GM23248 (cell line): Measurements from ENCODE around the gene MACROD2. TPM values are rescaled to one million over a fixed set of nuclear protein-coding genes. Genes with fewer than 3 reads are reported as not detected.

ENCODE experiments used
- DNase-seq: peaks from one replicate; pipeline ENCODE4 v3.0.0-alpha.2; 2015
- H2AFZ ChIP-seq: fragments of 200-600 bp; sonication (generic); 2 replicates; pipeline ENCODE4 v1.6.1; 2016; ENCODE audit warnings: antibody characterized with exemption
- H3F3A ChIP-seq: fragments of 200-600 bp; sonication (generic); 2 replicates; pipeline ENCODE4 v1.6.1; 2016; ENCODE audit warnings: mild to moderate bottlenecking, antibody characterized with exemption, mixed run types; ENCODE audit not compliant: insufficient read depth
- H3K27ac ChIP-seq: fragments of 200-600 bp; sonication (generic); 2 replicates; pipeline ENCODE4 v1.5.1; 2016; ENCODE audit warnings: mild to moderate bottlenecking
- H3K27me3 ChIP-seq: fragments of 200-600 bp; sonication (generic); replicated peaks from 2 replicates; pipeline ENCODE4 v1.6.1; 2016; ENCODE audit warnings: mild to moderate bottlenecking; ENCODE audit not compliant: insufficient read depth
- H3K36me3 ChIP-seq: fragments of 200-600 bp; sonication (generic); 2 replicates; pipeline ENCODE4 v1.6.1; 2016; ENCODE audit warnings: low read depth, mild to moderate bottlenecking
- H3K4me1 ChIP-seq: fragments of 200-600 bp; sonication (generic); 2 replicates; pipeline ENCODE4 v1.6.1; 2016; ENCODE audit warnings: mild to moderate bottlenecking; ENCODE audit not compliant: insufficient read depth
- H3K4me2 ChIP-seq: fragments of 200-600 bp; sonication (generic); one replicate; pipeline ENCODE4 v1.6.1; 2016; ENCODE audit warnings: mild to moderate bottlenecking; ENCODE audit not compliant: unreplicated experiment
- H3K4me3 ChIP-seq: fragments of 200-600 bp; sonication (generic); 2 replicates; pipeline ENCODE4 v1.5.1; 2016; ENCODE audit warnings: mild to moderate bottlenecking
- H3K79me2 ChIP-seq: fragments of 200-600 bp; sonication (generic); 2 replicates; pipeline ENCODE4 v1.6.1; 2016; ENCODE audit warnings: mild to moderate bottlenecking; ENCODE audit not compliant: insufficient read depth
- H3K9ac ChIP-seq: fragments of 200-600 bp; sonication (generic); 2 replicates; pipeline ENCODE4 v1.6.1; 2016; ENCODE audit warnings: mild to moderate bottlenecking
- H3K9me2 ChIP-seq: fragments of 200-600 bp; sonication (generic); 2 replicates; pipeline ENCODE4 v1.6.1; 2016; ENCODE audit warnings: mixed run types, mild to moderate bottlenecking, moderate library complexity; ENCODE audit not compliant: insufficient read depth
- H3K9me3 ChIP-seq: fragments of 200-600 bp; sonication (generic); one replicate; pipeline ENCODE4 v1.6.1; 2017; ENCODE audit warnings: low read depth
- H4K20me1 ChIP-seq: fragments of 200-600 bp; sonication (generic); 2 replicates; pipeline ENCODE4 v1.6.0; 2016; ENCODE audit not compliant: insufficient read depth
- EZH2 ChIP-seq: fragments of 200-600 bp; sonication (generic); IDR thresholded peaks from 2 replicates; pipeline ENCODE4 v1.6.1; 2018; ENCODE audit warnings: antibody characterized with exemption, mild to moderate bottlenecking; ENCODE audit not compliant: insufficient read depth, poor library complexity, severe bottlenecking
- EZH2phosphoT487 ChIP-seq: fragments of 200-600 bp; sonication (generic); IDR thresholded peaks from 2 replicates; pipeline ENCODE4 v1.6.1; 2018; ENCODE audit warnings: antibody characterized with exemption, moderate library complexity, mild to moderate bottlenecking, low read depth; ENCODE audit not compliant: insufficient read depth
- WGBS, 2 experiments: methylation state at CpG; one replicate each; pipeline ENCODE4 v1.1.6; 2015 to 2017; ENCODE audit warnings: low lambda C conversion rate in 2 of 2, low coverage in 1 of 2; ENCODE audit errors: missing lambda C conversion rate in 2 of 2; 5-methylcytosine and 5-hydroxymethylcytosine counted together
- in situ Hi-C: fragments of 300-500 bp; cut with MboI; formaldehyde crosslinking; loops from 2 replicates; pipeline ENCODE4 v1.15.0; 2020
- polyA plus RNA-seq: library from polyadenylated mRNA; unstranded; fragments of >200 nt; fragmentation: Nextera tagmentation; extraction: Ambion mirVana; gene quantifications from 2 replicates; pipeline ENCODE4 v1.2.1, GENCODE V29; 2016
- total RNA-seq: library from RNA; depleted of rRNA; stranded (reverse); fragments of >200 nt; shearing (Covaris generic); gene quantifications from 2 replicates; pipeline ENCODE4 v1.2.3, GENCODE V29; 2014

Gene MACROD2
- total and polyA plus RNA-seq, 2 experiments from 2014 or later = 1.1 to 3.1 TPM

GRCh38 chr20:15026759-15027158 lies 1031.4 kb downstream of the MACROD2 start:
- Histone ChIP-seq H3K9ac (no peak overlapping the region), H3K79me2 (no peaks in the 10 kb centered on the region), H3K4me3 (no peak overlapping the region), H3K27ac (no peak overlapping the region), H3K27me3 (no peaks in the 10 kb centered on the region), H3K36me3 (no peaks in the 10 kb centered on the region), H3K9me2 (no peaks in the 10 kb centered on the region), H3K9me3 (no peaks in the 10 kb centered on the region), H2AFZ (no peak overlapping the region), H3K4me1 (no peaks in the 10 kb centered on the region), H3K4me2 (no peak overlapping the region), H3F3A (no peaks in the 10 kb centered on the region), H4K20me1 (no peaks in the 10 kb centered on the region)
- in situ Hi-C loops = no loop called here
- TF ChIP-seq EZH2 (no peak), EZH2phosphoT487 (no peak)
- 69 to 77% methylated on average over 1 of the region's 1 CpG for WGBS, 2 experiments
- DNase-seq = no peak

GRCh38 chr20:15030826-15031225 lies 1035.5 kb downstream of the MACROD2 start:
- no peak for TF ChIP-seq EZH2
- TF ChIP-seq EZH2phosphoT487 = no peak
- Histone ChIP-seq H3K27ac (no peak overlapping the region), H3F3A (no peaks in the 10 kb centered on the region), H3K9me3 (no peaks in the 10 kb centered on the region), H3K27me3 (no peaks in the 10 kb centered on the region), H4K20me1 (no peaks in the 10 kb centered on the region), H3K9me2 (no peaks in the 10 kb centered on the region), H2AFZ (no peak overlapping the region), H3K36me3 (no peaks in the 10 kb centered on the region), H3K79me2 (no peaks in the 10 kb centered on the region), H3K4me3 (no peak overlapping the region), H3K4me2 (no peak overlapping the region), H3K4me1 (no peaks in the 10 kb centered on the region), H3K9ac (no peak overlapping the region)
- DNase-seq = no peak
- 71 to 76% methylated on average over 14 of the region's 14 CpGs for WGBS, 2 experiments
- in situ Hi-C loops = no loop called here

GRCh38 chr20:15031546-15032351 lies 1036.4 kb downstream of the MACROD2 start:
- Histone ChIP-seq H3K27me3 (no peaks in the 10 kb centered on the region), H3K36me3 (no peaks in the 10 kb centered on the region), H3K9me2 (no peaks in the 10 kb centered on the region), H3K27ac (no peak overlapping the region), H3K9me3 (no peaks in the 10 kb centered on the region), H3K79me2 (no peaks in the 10 kb centered on the region), H2AFZ (no peak overlapping the region), H4K20me1 (no peaks in the 10 kb centered on the region), H3F3A (no peaks in the 10 kb centered on the region), H3K4me3 (no peak overlapping the region), H3K4me2 (no peak overlapping the region), H3K4me1 (no peaks in the 10 kb centered on the region), H3K9ac (no peak overlapping the region)
- no peak for DNase-seq
- in situ Hi-C loops = no loop called here
- TF ChIP-seq EZH2phosphoT487 (no peak), EZH2 (no peak)
- 79 to 80% methylated on average over 27 to 29 of the region's 32 CpGs for WGBS, 2 experiments

- no peak overlapping the region for H3K27ac ChIP-seq
- H3K4me3 ChIP-seq = no peak overlapping the region
- DNase-seq = no peak
- no peaks in the 10 kb centered on the region for H3K36me3 ChIP-seq
- no peaks in the 10 kb centered on the region for H4K20me1 ChIP-seq
- in situ Hi-C loops = no loop called here
- no peak overlapping the region for H3K9ac ChIP-seq
- TF ChIP-seq EZH2 (no peak), EZH2phosphoT487 (no peak)
- no peak overlapping the region for H3K4me2 ChIP-seq
- H3K27me3 ChIP-seq = no peaks in the 10 kb centered on the region
- no peaks in the 10 kb centered on the region for H3F3A ChIP-seq
- no peaks in the 10 kb centered on the region for H3K4me1 ChIP-seq
- H3K9me2 ChIP-seq = no peaks in the 10 kb centered on the region
- no peak overlapping the region for H2AFZ ChIP-seq
- 92 to 93% methylated on average over 11 of the region's 11 CpGs for WGBS, 2 experiments
- no peaks in the 10 kb centered on the region for H3K9me3 ChIP-seq
- no peaks in the 10 kb centered on the region for H3K79me2 ChIP-seq
These were observed 1037.0 kb downstream of the MACROD2 start for GRCh38 chr20:15032352-15032622.

- Histone ChIP-seq H3K4me1 (no peaks in the 10 kb centered on the region), H2AFZ (no peak overlapping the region), H3K9me2 (no peaks in the 10 kb centered on the region), H3K4me3 (no peak overlapping the region), H3K27ac (no peak overlapping the region), H4K20me1 (no peaks in the 10 kb centered on the region), H3K4me2 (no peak overlapping the region), H3K27me3 (no peaks in the 10 kb centered on the region), H3K9me3 (no peaks in the 10 kb centered on the region), H3K36me3 (no peaks in the 10 kb centered on the region), H3F3A (no peaks in the 10 kb centered on the region), H3K79me2 (no peaks in the 10 kb centered on the region), H3K9ac (no peak overlapping the region)
- in situ Hi-C loops = no loop called here
- WGBS, 2 experiments = 52 to 57% methylated on average over 4 of the region's 4 CpGs
- TF ChIP-seq EZH2 (no peak), EZH2phosphoT487 (no peak)
- DNase-seq = no peak
These were observed 1038.0 kb downstream of the MACROD2 start for GRCh38 chr20:15033269-15033668.
